GM19438 (cell line): Measurements from ENCODE around the gene NR4A2.

ENCODE experiments used
- ATAC-seq: cut with Tn5 transposase; IDR thresholded peaks from one replicate; pipeline ENCODE4 v1.9.1; 2021; ENCODE audit warnings: low read depth; ENCODE audit not compliant: unreplicated experiment

The NR4A2 gene

GRCh38 chr2:156340804-156341451 is 8.4 kb upstream of the NR4A2 start:
- peak; percentile 12 for ATAC-seq

GRCh38 chr2:156340377-156340776 is 7.9 kb upstream of the NR4A2 start:
- no peak for ATAC-seq

GRCh38 chr2:156339865-156340264 is 7.3 kb upstream of the NR4A2 start:
- ATAC-seq = no peak

DNA sequence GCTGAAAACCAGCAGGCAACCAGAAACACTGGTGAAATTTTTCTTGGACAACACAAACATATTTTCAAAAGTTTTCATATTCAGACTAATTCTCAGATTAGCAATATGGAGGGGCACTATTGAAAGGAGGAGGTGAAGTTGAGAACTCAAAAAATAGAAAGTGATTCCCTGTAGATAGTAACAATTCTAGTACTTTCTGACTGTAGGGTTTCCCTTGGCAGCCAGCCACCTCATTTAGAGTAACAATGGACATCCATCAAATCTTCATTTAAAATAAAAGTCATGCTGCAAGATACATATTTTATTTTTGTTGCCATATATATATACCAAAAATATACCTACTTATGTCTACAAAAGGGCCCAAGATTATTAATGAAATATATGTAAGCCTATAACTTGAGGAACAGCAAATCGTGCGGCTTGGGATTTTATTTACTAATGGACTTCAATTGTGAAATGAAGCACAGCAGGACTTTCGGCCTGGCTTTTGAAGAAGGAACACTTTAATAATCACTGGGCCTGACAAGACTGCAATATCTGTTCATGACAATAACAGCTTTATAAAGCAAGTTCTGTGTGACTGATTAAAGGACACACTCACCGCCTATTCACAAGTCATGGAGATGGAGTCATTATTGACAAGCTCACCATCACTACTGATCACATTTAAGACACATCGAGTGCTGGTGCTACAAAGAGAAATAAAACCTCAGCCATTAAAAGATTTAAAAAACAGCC is 6.8 kb upstream of the NR4A2 start:
- no peak for ATAC-seq

- ATAC-seq = no peak
Measured at GRCh38 chr2:156338578-156338977, 6.1 kb upstream of the NR4A2 start.

GRCh38 chr2:156334496-156335478 is 2.3 kb upstream of the NR4A2 start:
- peak; percentile 32 for ATAC-seq

DNA sequence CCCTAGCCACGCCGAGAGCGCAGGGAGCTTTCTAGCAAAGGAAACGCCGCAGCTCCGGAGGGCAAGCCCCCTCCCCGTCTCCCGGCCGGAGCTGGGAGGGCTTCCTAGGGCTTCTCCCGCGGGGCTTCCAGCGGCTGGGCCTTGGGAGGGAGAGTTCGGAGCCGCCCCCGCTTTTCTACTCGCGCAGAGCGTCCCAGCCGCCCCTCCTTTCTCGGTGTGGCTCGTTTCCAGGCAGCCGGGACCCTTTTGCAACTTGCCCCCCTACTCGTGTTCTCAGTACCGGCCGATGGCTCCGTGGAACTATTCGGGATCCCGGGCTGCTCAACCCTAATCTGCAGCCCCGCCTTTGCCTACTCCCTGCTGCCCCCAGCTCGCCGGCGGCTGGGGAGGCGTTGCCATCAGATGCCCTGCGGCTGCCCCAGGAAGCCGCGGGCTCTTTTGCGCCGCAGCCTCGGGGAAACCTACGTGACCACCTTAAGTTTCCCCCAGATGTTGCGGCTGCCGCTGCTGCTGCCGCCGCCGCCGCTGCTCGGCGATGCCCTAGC is 1.5 kb upstream of the NR4A2 start:
- peak; percentile 38 for ATAC-seq

GRCh38 chr2:156333274-156333950 is 891 bp upstream of the NR4A2 start:
- ATAC-seq = peak; percentile 19

DNA sequence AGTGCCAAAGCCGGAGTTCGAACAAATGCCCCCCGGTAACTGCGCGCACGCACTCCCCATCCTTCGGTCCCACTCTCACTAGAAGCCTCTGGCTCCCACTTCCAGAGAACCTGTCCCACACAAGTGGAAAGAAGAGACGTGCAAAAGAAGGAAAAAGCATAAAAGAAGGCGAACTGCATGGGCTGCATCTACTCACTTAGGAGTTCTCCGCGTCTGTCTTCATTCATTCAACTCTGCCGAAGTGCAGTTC is 312 bp downstream of the NR4A2 start:
- peak; percentile 10 for ATAC-seq

DNA sequence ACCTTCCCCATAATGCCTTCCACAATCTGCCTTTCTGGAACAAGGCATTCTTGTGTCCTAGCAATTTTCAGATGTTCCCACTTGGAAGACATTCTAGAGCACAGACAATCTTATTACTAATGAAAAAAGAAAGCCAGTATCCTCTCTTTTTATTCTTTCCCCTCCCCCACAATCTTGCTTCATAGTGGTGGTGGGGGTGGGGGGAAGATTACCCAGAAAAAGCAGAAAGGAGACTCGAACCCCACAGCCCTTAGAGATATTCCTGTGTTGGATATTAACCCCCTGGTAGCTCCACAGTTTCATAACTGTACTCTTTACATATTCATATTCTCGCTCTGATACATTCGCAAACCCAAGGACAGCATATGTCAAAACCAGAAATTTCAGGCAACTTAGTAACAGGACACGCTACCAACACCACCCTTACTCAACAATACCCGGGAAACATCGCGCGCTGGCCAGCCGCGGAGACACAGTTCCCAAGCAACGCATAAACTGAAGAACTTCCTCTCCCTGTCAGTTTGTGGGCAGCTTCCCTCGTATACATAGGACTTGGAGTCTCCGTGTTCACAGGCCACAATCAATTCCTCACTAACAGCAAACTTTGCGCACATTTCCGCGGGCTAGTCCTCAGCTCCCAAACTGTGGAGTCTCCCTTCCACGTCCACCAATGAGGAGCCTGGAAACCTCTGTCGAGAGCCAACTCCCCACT is 793 bp downstream of the NR4A2 start:
- no peak for ATAC-seq

DNA sequence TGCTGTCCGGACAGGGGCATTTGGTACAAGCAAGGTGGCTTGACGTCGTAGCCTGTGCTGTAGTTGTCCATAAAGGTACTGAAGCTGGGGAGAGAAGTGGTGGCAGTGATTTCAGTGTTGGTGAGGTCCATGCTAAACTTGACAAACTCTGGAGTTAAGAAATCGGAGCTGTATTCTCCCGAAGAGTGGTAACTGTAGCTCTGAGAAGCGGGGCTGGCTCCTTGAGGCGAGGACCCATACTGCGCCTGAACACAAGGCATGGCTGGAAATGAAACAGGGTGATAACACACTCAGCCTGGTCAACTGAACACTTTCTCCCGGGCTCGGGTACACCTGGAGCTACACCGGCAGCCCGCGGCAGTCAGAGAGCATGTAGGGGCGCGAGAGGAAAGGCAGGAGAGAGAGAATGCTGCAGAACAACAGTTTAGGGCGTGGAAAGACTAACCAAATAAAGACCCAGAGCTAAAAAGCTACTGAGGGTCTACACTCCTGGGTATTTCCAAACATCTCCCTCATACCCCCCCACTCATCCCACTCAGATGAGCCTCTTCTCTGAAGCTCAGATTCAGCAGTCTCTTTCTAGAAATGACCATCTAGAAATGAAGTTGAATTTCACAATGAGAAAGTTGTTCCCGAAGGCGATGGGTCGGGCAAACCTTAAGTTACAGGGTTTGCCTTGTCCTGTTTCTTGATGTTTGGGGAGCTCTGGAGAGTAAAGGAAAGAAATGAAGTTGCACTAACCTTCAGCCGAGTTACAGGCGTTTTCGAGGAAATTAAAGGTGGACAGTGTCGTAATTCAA is 2.4 kb downstream of the NR4A2 start:
- ATAC-seq = no peak

DNA sequence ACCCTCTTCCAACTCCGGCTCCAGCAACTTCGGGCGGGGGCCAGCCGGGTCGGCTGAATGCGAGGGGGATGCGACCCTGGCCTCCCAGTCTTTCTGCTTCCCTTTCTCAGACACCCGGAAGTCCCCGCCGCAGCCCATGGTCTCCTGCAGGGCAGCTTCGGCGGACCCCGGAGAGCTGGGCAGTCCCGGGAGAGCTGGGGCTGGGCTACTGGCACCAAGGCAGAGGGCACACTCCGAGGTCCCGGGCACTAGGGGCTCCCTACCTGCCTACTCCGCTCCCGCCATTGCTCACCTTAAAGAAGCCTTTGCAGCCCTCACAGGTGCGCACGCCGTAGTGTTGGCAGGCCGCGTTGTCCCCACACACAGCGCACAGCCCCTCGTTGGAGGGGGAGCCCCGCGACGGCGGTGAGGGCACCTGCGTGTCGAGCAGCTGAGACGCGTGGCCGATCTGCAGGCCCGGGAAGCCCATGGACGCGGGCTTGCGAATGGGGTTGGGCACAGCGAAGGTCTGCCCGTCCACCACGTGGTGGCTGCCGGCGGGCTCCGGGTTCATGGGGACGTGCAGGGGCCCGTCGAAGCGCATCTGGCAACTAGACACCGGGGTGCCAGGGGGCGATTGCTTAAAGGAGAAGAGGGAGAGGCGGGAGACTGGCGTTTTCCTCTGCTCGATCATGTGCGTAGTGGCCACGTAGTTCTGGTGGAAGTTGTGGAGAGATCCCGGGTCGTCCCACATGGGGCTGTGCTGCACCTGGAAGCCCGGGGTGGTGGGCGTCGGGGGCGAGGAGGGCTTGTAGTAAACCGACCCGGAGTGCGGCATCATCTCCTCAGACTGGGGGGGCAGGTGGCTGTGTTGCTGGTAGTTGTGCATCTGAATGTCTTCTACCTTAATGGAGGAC is 3.2 kb downstream of the NR4A2 start:
- ATAC-seq = no peak

DNA sequence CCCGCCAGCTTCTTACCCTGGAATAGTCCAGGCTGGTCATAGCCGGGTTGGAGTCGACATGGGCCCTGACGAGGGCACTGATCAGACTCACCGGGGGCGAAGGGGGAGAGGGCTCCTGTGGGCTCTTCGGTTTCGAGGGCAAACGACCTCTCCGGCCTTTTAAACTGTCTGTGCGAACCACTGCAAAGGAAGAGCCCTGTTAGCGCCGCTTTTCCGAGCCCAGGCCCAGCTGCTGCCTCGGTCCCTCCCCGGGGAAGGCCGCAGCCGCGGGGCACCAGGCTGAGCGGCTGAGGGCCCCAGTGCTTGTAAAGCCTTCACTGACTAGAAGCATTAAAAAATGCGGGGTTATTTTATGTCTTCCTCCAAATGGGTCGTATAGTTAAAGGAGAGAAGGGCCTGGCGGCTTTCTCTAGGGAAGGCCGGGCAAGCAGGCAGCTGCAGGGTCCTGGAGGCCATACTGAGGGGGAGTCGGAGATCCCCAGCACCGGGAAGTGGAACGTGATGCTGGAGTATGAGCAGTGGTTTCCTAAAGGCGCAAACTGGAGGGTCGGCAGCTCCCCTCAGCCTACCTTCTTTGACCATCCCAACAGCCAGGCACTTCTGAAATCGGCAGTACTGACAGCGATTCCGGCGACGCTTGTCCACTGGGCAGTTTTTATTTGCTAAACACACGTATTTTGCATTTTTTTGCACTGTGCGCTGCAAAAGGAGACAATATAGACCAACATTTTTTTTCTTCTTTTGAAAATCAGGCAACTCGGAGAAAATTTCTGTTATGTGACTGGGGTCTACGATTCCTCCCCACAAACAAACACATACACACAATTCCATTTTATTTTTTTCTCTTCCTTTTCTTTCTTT is 4.5 kb downstream of the NR4A2 start:
- ATAC-seq = no peak

DNA sequence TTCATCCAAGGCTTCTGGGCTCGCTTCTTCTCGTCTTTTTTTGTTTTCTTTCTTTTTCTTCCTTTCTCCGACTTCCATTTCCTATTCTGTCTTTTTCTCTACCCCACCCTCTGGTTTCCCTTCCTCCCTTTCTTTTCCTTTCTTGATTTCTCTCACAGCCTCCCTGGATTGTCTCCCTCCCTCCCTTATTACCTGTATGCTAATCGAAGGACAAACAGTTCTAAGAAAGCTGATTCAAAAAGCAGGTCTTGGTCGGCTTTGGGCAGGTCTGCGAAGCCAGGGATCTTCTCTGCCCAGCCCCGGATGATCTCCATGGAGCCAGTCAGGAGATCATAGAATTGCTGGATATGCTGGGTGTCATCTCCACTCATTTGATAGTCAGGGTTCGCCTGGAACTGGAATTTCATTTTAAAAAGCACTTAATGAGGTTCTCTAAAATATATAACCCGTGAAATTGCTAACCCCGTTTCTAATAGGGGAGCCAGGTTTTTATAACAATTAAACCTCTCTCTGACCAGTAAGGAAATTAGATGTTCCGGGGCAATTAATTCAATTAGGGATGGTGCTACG is 5.9 kb downstream of the NR4A2 start:
- no peak for ATAC-seq

DNA sequence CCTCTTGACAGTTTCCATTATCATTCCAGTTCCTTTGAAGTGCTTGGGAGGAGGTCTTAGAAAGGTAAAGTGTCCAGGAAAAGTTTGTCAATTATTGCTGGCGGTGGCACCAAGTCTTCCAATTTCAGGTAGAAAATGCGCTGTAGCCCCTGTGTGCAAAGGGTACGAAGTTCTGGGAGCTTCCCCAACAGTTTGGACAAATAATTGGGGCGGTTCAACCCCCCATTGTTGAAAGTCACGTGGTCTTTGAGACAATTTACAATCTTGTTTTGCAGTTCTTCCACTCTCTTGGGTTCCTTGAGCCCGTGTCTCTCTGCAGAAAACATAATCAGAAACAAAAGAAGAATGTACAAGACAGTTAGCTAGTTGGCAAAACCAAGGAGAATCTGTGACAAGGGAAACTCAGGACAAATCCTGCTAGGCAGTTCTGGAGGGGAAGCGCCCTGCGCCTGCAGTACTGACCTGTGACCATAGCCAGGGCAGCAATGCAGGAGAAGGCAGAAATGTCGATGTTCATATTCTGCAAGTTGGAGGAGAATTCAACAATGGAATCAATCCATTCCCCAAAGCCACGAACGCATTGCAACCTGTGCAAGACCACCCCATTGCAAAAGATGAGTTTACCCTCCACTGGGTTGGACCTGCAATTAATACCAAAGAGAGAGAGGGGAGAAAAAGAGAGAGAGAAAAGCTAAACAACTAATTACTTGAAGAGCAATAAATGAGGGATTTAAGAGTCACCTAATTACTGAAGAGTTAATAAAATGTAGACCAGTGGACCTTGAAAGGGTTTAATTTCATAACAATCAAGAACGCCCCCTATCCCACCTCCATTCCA is 6.6 kb downstream of the NR4A2 start:
- no peak for ATAC-seq

DNA sequence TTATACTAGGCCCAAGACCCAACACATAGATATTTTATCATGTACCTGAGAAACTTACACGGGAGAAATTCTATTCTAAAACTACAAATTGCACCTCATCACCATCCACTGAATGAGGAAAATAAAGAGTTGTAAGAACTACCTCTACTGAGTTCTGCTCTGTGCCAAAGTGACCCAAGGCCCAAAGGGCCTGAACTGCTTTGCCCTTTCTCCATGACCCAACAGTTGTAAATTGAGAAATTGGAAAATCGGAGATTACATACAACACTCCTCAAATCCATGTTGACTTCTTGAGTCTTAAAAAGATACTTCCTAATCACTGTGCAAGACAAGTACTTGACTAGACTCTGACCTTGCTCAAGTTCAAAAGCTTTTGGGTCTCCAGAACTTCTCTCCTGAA is 8.8 kb downstream of the NR4A2 start:
- ATAC-seq = no peak
